B cell (primary cell): ENCODE results near the gene TPH2. TPM values are rescaled to one million over a fixed set of nuclear protein-coding genes. Genes with fewer than 3 reads are reported as not detected.

Experiments used
- ATAC-seq: fragments of 200-7000 bp; cut with Tn5 transposase; one replicate; pipeline ENCODE4 v1.10.0; 2021; ENCODE audit warnings: low read depth, mild to moderate bottlenecking, moderate number of reproducible peaks, moderate library complexity
- CTCF ChIA-PET: fragments of 350-600 bp; sonication (Branson Sonifier 250); formaldehyde crosslinking; loops from one replicate; lab custom pipeline; 2021; ENCODE audit warnings: antibody characterized with exemption, inconsistent platforms; lab: Charles Lee
- POLR2A ChIA-PET: fragments of 350-600 bp; sonication (Branson Sonifier 250); formaldehyde crosslinking; loops from one replicate; lab custom pipeline; 2021; ENCODE audit warnings: antibody characterized with exemption; lab: Charles Lee
- DNase-seq: peaks from one replicate; pipeline ENCODE4 v3.0.0; 2013
- H2AFZ ChIP-seq: 2 replicates; pipeline ENCODE4 v1.6.1; 2012; ENCODE audit warnings: mild to moderate bottlenecking, low read depth, low read length; ENCODE audit not compliant: insufficient read depth, poor library complexity, severe bottlenecking
- H3K27ac ChIP-seq, 2 donors: 1 replicate in 1 of 2; 2 replicates in 1 of 2; pipeline ENCODE4 v1.5.1; 2012 to 2013; ENCODE audit warnings: low read length in 2 of 2, mild to moderate bottlenecking in 2 of 2, moderate library complexity in 1 of 2
- H3K27me3 ChIP-seq, 4 experiments: fragments of 200-600 bp in 1 of 4; sonication (generic) in 1 of 4; replicated peaks in 1 of 4; 1 replicate in 2 of 4; 2 replicates in 2 of 4; pipeline versions ENCODE4 v1.6.1 to v1.7.0; 2013 to 2016; ENCODE audit warnings: low read length in 3 of 4, mild to moderate bottlenecking in 2 of 4, mixed read lengths in 1 of 4, moderate library complexity in 1 of 4; ENCODE audit not compliant: insufficient read depth in 4 of 4, control insufficient read depth in 3 of 4; ENCODE audit errors: control extremely low read depth in 1 of 4
- H3K36me3 ChIP-seq, 2 experiments: replicated peaks in 1 of 2; 1 replicate in 1 of 2; 2 replicates in 1 of 2; pipeline versions ENCODE4 v1.6.1 to v1.7.1; 2013; ENCODE audit warnings: low read length in 1 of 2; ENCODE audit not compliant: insufficient read depth in 2 of 2, control insufficient read depth in 1 of 2; ENCODE audit errors: control extremely low read depth in 1 of 2, extremely low read depth in 1 of 2
- H3K4me1 ChIP-seq, 2 donors: fragments of 200-600 bp in 1 of 2; sonication (generic) in 1 of 2; 1 replicate in 1 of 2; 2 replicates in 1 of 2; pipeline versions ENCODE4 v1.5.1 to v1.6.1; 2013 to 2017; ENCODE audit warnings: low read length in 2 of 2; ENCODE audit not compliant: control insufficient read depth in 2 of 2, insufficient read depth in 2 of 2
- H3K4me2 ChIP-seq: replicated peaks from 2 replicates; pipeline ENCODE3; 2012; ENCODE audit warnings: mild to moderate bottlenecking, low read depth, low read length; ENCODE audit not compliant: poor library complexity, severe bottlenecking
- H3K4me3 ChIP-seq, 5 experiments: fragments of 200-600 bp in 1 of 5; sonication (generic) in 1 of 5; 1 replicate in 3 of 5; 2 replicates in 2 of 5; pipeline versions ENCODE4 v1.5.1 to v1.7.0; 2011 to 2016; ENCODE audit warnings: low read length in 4 of 5, mild to moderate bottlenecking in 4 of 5, low read depth in 2 of 5, control low read depth in 1 of 5, moderate library complexity in 1 of 5; ENCODE audit not compliant: insufficient read depth in 1 of 5; ENCODE audit errors: control extremely low read depth in 1 of 5, extremely low read depth in 1 of 5
- H3K79me2 ChIP-seq: fragments of 200-600 bp; sonication (generic); one replicate; pipeline ENCODE4 v1.6.0; 2016; ENCODE audit warnings: low read length; ENCODE audit not compliant: control insufficient read depth, insufficient read depth
- H3K9ac ChIP-seq: fragments of 200-600 bp; sonication (generic); 2 replicates; pipeline ENCODE4 v1.6.1; 2017; ENCODE audit warnings: mild to moderate bottlenecking, low read length, moderate library complexity
- H3K9me3 ChIP-seq, 3 donors: one replicate each; pipeline versions ENCODE4 v1.6.1 to v1.7.1; 2013; ENCODE audit warnings: low read length in 2 of 3; ENCODE audit not compliant: control insufficient read depth in 2 of 3, insufficient read depth in 1 of 3; ENCODE audit errors: control extremely low read depth in 1 of 3
- H4K20me1 ChIP-seq: 2 replicates; pipeline ENCODE4 v1.6.0; 2012; ENCODE audit warnings: mild to moderate bottlenecking, low read length; ENCODE audit not compliant: insufficient read depth, control insufficient read depth, poor library complexity, severe bottlenecking
- H3K27ac Mint-ChIP-seq: one replicate; pipeline ENCODE4 v1.8.0; 2021; ENCODE audit warnings: mixed read lengths
- H3K27me3 Mint-ChIP-seq: one replicate; pipeline ENCODE4 v1.8.0; 2021; ENCODE audit warnings: mixed read lengths
- H3K4me1 Mint-ChIP-seq: one replicate; pipeline ENCODE4 v1.8.0; 2021; ENCODE audit warnings: mixed read lengths
- H3K4me3 Mint-ChIP-seq: one replicate; pipeline ENCODE4 v1.8.0; 2021; ENCODE audit warnings: mixed read lengths
- H3K9me3 Mint-ChIP-seq: one replicate; pipeline ENCODE4 v1.8.0; 2022; ENCODE audit warnings: mixed read lengths; ENCODE audit not compliant: insufficient read depth
- EZH2 ChIP-seq: IDR thresholded peaks from 2 replicates; pipeline ENCODE4 v1.6.1; 2012; ENCODE audit warnings: borderline replicate concordance, low read depth, mild to moderate bottlenecking, moderate library complexity, low read length; ENCODE audit not compliant: insufficient read depth, poor library complexity, severe bottlenecking
- WGBS: methylation state at CpG from one replicate; pipeline ENCODE4 v1.1.5; 2013; ENCODE audit warnings: missing lambda C conversion rate; ENCODE audit not compliant: insufficient coverage; 5-methylcytosine and 5-hydroxymethylcytosine counted together
- intact Hi-C: fragments of 100-400 bp; cut with micrococcal nuclease; formaldehyde crosslinking; loops from one replicate; pipeline ENCODE4 v1.10.0; 2022
- polyA plus RNA-seq: library from polyadenylated mRNA; depleted of rRNA; stranded (reverse); fragments of >200 nt; gene quantifications from 2 replicates; pipeline ENCODE4 v1.2.3, GENCODE V29; 2012
- total RNA-seq, 2 donors: library from RNA; stranded (reverse); fragments of 120-200 nt in 1 of 2; gene quantifications; 1 replicate in 1 of 2; 2 replicates in 1 of 2; pipeline versions ENCODE4 v1.2.3 to v1.2.4, GENCODE V29; 2013 to 2022
- TF ChIP-seq, protein P1 (sequence below): fragments of 200-600 bp; IDR thresholded peaks from one replicate; pipeline ENCODE4 v1.8.0; 2022; ENCODE audit warnings: antibody characterized with exemption, mild to moderate bottlenecking

Gene TPH2
- total and polyA plus RNA-seq, 2 donors (not counting 1 experiment from before 2014, with no cell fraction given) = not detected

DNA sequence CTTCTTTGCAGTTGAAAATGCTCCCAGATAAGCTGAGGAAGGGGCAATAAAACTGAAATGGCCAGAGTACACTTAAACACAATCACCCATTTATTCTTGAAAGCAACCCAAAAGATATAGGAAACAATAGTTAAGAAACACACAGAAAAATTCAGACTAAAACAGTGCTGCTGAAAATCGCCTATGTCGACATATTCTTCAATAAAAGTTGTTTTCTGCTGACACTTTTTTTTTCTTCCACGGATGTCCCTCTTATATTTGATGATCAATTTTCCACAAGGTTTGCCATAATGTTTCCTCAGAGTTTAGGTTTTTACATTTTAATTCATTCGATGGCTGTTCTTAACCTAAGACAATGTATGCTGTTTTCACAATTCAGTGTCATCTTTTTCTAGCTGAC lies 74.2 kb downstream of the TPH2 start:
- Histone ChIP-seq H4K20me1 (no peaks in the 10 kb centered on the region), H3K4me1 (no peaks in the 10 kb centered on the region), H3K9me3 (no peaks in the 10 kb centered on the region), H3K9ac (no peak overlapping the region), H3K4me3 (no peak overlapping the region), H3K27ac (no peak overlapping the region), H3K27me3 (no peaks in the 10 kb centered on the region), H3K4me2 (no peak overlapping the region), H3K79me2 (no peaks in the 10 kb centered on the region), H2AFZ (no peak overlapping the region), H3K36me3 (no peaks in the 10 kb centered on the region)
- intact Hi-C loops = no loop called here
- peaks cover 4% of the 10 kb centered on the region for H3K27me3 Mint-ChIP-seq
- no peak for ATAC-seq
- POLR2A ChIA-PET = no interaction called here
- CTCF ChIA-PET = no interaction called here
- 83% methylated on average over 4 of the region's 4 CpGs for WGBS
- TF ChIP-seq EZH2 = no peak
- TF ChIP-seq, protein P1, sequence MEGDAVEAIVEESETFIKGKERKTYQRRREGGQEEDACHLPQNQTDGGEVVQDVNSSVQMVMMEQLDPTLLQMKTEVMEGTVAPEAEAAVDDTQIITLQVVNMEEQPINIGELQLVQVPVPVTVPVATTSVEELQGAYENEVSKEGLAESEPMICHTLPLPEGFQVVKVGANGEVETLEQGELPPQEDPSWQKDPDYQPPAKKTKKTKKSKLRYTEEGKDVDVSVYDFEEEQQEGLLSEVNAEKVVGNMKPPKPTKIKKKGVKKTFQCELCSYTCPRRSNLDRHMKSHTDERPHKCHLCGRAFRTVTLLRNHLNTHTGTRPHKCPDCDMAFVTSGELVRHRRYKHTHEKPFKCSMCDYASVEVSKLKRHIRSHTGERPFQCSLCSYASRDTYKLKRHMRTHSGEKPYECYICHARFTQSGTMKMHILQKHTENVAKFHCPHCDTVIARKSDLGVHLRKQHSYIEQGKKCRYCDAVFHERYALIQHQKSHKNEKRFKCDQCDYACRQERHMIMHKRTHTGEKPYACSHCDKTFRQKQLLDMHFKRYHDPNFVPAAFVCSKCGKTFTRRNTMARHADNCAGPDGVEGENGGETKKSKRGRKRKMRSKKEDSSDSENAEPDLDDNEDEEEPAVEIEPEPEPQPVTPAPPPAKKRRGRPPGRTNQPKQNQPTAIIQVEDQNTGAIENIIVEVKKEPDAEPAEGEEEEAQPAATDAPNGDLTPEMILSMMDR = no peak
- H3K27ac Mint-ChIP-seq = no peak overlapping the region
- DNase-seq = no peak
- no peak overlapping the region for H3K4me3 Mint-ChIP-seq
- H3K9me3 Mint-ChIP-seq = no peaks in the 10 kb centered on the region
- no peaks in the 10 kb centered on the region for H3K4me1 Mint-ChIP-seq

GRCh38 chr12:72015895-72016294 lies 77.2 kb downstream of the TPH2 start:
- H3K4me1 ChIP-seq = no peaks in the 10 kb centered on the region
- no peaks in the 10 kb centered on the region for H3K9me3 ChIP-seq
- no CpG with 5 or more reads among the region's 1 CpG for WGBS
- ChIA-PET CTCF (interaction anchor here (2.7 kb wide), 1 partner anchor 12 kb away, joined by 7 read pairs; no protein-coding TSS in a partner anchor), POLR2A (no interaction called here)
- no peaks in the 10 kb centered on the region for H3K36me3 ChIP-seq
- intact Hi-C loops = no loop called here
- H3K27me3 ChIP-seq = no peaks in the 10 kb centered on the region
- H3K4me2 ChIP-seq = no peak overlapping the region
- no peak overlapping the region for H3K4me3 Mint-ChIP-seq
- no peak overlapping the region for H2AFZ ChIP-seq
- DNase-seq (no peak), ATAC-seq (no peak)
- no peaks in the 10 kb centered on the region for H3K79me2 ChIP-seq
- H3K4me3 ChIP-seq = no peak overlapping the region
- no peak overlapping the region for H3K27ac ChIP-seq
- TF ChIP-seq, protein P1 = no peak
- TF ChIP-seq EZH2 = no peak
- no peaks in the 10 kb centered on the region for H3K9me3 Mint-ChIP-seq
- no peaks in the 10 kb centered on the region for H4K20me1 ChIP-seq
- no peak overlapping the region for H3K9ac ChIP-seq
- no peaks in the 10 kb centered on the region for H3K4me1 Mint-ChIP-seq
- no peak overlapping the region for H3K27ac Mint-ChIP-seq
- H3K27me3 Mint-ChIP-seq = peaks cover 13% of the 10 kb centered on the region
